ENCODE measurements around the gene DPPA5.

- no peak for TF ChIP-seq CTCF (IDR thresholded peaks at IDR 0.05 in 2 of 3, conservative IDR thresholded peaks at IDR 0.05 in 1 of 3; ENCODE audit: insufficient read depth in 2 of 3, low read depth in 1 of 3, low read length in 3 of 3)
- TF ChIP-seq RERE (CRISPR knock-in tag; IDR thresholded peaks at IDR 0.05; ENCODE audit: borderline replicate concordance) = no peak
- no peak for TF ChIP-seq MEF2D (tag; conservative IDR thresholded peaks at IDR 0.05; ENCODE audit: low read depth)
- TF ChIP-seq SREBF2 (CRISPR knock-in tag; IDR thresholded peaks at IDR 0.05) = no peak
- TF ChIP-seq GTF2F1 (IDR thresholded peaks at IDR 0.05; ENCODE audit: low read depth, low read length) = no peak
- TF ChIP-seq EZH2 (IDR thresholded peaks at IDR 0.05; ENCODE audit: borderline replicate concordance, low read depth, low read length) = no peak
- TF ChIP-seq ID3 (CRISPR knock-in tag; IDR thresholded peaks at IDR 0.05) = no peak
- TF ChIP-seq ID3 (tag; IDR thresholded peaks at IDR 0.05) = no peak
- TF ChIP-seq SAFB2 (IDR thresholded peaks at IDR 0.05; ENCODE audit: borderline replicate concordance, low read depth, low read length, severe bottlenecking) = no peak
- no peak for TF ChIP-seq ZNF318 (IDR thresholded peaks at IDR 0.05; ENCODE audit: borderline replicate concordance in 1 of 2, low read depth in 1 of 2)
Observed at GRCh38 chr6:73389854-73390253, 35.8 kb upstream of the DPPA5 start.

Data from K562 (cell line).